Activated naive CD4-positive, alpha-beta T cell treated with anti-CD3 and anti-CD28 coated beads for 36 hours (primary cell): ENCODE data around the gene CKB. TPM values are rescaled to one million over a fixed set of nuclear protein-coding genes. Genes with fewer than 3 reads are reported as not detected.
A peak's percentile ranks its signal among the peaks of the same experiment; 100 is the strongest.
"Not testable (repeated sequence)": the region's sequence is repeated elsewhere in the genome, so short reads cannot be mapped to it uniquely, and the experiment has no call there.

Experiments used
- CTCF ChIA-PET: fragments of 350-600 bp; sonication (Branson Sonifier 250); formaldehyde crosslinking; loops from one replicate; lab custom pipeline; 2021; ENCODE audit warnings: antibody characterized with exemption; lab: Charles Lee
- DNase-seq: peaks from one replicate; pipeline ENCODE4 v3.0.0-alpha.2; 2020
- H3K27ac Mint-ChIP-seq: one replicate; pipeline ENCODE4 v1.8.0; 2021; ENCODE audit warnings: mild to moderate bottlenecking, mixed read lengths
- H3K27me3 Mint-ChIP-seq: one replicate; pipeline ENCODE4 v1.8.0; 2021; ENCODE audit warnings: low read depth, mixed read lengths
- H3K36me3 Mint-ChIP-seq: one replicate; pipeline ENCODE4 v1.8.0; 2021; ENCODE audit warnings: low read depth, mixed read lengths
- H3K4me1 Mint-ChIP-seq: one replicate; pipeline ENCODE4 v1.8.0; 2021; ENCODE audit warnings: low read depth, mixed read lengths
- H3K4me3 Mint-ChIP-seq: one replicate; pipeline ENCODE4 v1.8.0; 2021; ENCODE audit warnings: mild to moderate bottlenecking, moderate library complexity, mixed read lengths
- H3K9me3 Mint-ChIP-seq: one replicate; pipeline ENCODE4 v1.8.0; 2021; ENCODE audit warnings: mixed read lengths
- intact Hi-C: fragments of 100-400 bp; cut with micrococcal nuclease; formaldehyde crosslinking; loops from one replicate; pipeline ENCODE4 v1.15.1; 2023
- total RNA-seq, 2 experiments: library from RNA; stranded (reverse); gene quantifications; one replicate each; pipeline ENCODE4 v1.2.3, GENCODE V29; 2021

Gene CKB
- total RNA-seq, 2 experiments from 2014 or later, result 3.8 to 4.9 TPM

DNA sequence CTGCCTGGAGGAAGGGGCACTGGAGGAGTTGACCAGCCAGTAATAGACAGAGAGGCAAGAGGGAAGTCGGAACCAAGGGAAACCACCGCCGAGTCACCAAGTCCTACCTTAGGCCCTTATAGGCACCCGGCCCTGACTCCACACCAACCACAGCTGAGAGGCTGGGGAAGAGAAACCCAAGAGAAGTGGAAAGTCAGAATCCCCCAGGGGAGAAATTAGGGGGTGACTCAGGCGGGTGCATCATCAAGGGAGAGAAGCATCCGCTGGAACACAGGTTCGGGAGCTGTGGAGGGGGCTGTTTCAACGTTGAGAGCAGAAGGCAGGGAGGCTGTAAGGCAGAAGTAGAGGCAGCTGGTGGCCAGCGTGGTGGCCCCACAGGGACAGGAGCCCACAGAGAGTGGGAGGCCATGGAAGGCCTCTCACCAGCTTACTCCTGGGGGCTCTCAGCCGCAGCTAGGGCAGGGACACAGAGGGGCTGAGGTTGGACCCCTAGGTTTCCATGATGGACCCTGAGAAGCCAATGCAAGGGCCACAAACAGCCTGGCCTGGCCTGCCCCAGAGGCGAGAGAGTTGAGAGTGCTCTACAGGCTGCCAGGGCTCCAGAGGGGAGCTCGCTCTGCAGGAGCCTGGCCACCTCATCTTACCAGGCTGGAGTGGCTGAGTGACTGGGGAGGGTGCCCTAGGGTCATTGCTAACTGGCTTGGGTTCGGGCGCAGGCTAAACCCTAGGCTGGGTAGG, 4.9 kb upstream of the CKB start:
- Mint-ChIP-seq H3K27me3 (peaks cover 5% of the 10 kb centered on the region), H3K9me3 (no peaks in the 10 kb centered on the region), H3K4me1 (peaks cover 34% of the 10 kb centered on the region), H3K4me3 (peak overlapping the region; percentile 97), H3K36me3 (peaks cover 6% of the 10 kb centered on the region), H3K27ac (peak overlapping the region; percentile 26)
- CTCF ChIA-PET, result interaction anchor here (0.7 to 2.9 kb wide), 2 partner anchors 9 to 19 kb away, joined by 3 to 13 read pairs; no protein-coding TSS in a partner anchor
- peak; percentile 46 for DNase-seq
- intact Hi-C loops, result loop anchor here (2.0 kb wide), 1 partner anchor 35 kb away; the partner anchor contains the start of genes BAG5 and COA8

DNA sequence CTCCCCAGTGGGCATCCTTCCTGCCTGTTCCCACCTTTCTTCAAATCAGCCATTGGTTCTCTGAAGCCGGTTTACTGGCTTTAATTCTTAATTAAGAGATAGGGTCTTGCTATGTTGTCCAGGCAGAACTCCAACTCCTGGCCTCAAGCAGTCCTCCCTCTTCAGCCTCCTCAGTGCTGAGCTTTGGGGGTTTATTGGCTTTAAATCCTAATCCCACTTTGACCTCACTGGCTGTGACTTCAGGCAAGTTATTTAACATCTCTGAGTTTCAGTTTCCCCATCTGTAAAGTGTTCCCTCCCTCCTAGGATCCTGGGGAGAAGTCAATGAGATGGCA, 4.3 kb upstream of the CKB start:
- peaks cover 34% of the 10 kb centered on the region for H3K4me1 Mint-ChIP-seq
- DNase-seq, result no peak
- peak overlapping the region; percentile 59 for H3K4me3 Mint-ChIP-seq
- intact Hi-C loops, result no loop called here
- no peak overlapping the region for H3K27ac Mint-ChIP-seq
- no peaks in the 10 kb centered on the region for H3K9me3 Mint-ChIP-seq
- H3K36me3 Mint-ChIP-seq, result peaks cover 6% of the 10 kb centered on the region
- CTCF ChIA-PET, result no interaction called here
- peaks cover 5% of the 10 kb centered on the region for H3K27me3 Mint-ChIP-seq

DNA sequence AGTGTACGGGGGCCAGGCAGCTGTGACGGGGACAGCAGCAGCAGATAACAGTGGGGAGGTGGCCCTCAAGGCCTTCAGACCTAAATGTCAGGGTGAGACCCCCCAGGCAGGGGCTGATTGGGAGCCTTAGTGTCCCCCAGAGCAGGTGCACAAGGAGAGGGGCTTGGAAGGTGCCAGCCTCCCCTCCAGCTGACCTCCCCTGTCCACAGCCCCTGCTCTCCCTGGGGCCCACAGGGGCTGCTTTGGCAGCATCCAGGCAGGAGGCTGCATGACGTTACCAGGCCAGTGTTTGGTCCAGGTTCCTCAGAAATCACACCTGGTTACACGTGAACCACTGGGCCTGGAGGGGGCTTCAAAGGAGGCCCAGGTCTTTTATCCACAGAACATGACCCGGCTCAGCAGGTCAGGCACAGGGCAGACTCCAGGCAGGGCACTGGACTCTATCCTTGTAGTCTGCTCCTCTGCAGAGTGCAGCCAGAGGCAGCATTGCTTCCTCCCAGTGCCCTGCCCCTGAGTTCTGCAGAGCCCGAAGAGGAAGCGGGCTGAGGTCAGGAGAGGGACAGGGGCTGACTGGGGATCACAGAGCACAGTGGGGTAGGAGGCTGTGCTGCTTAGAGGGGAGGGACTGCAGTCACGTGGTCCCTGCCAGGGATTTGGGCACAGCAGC, 3.8 kb upstream of the CKB start:
- H3K27me3 Mint-ChIP-seq, result peaks cover 5% of the 10 kb centered on the region
- peaks cover 4% of the 10 kb centered on the region for H3K36me3 Mint-ChIP-seq
- H3K27ac Mint-ChIP-seq, result no peak overlapping the region
- no peak overlapping the region for H3K4me3 Mint-ChIP-seq
- no peaks in the 10 kb centered on the region for H3K9me3 Mint-ChIP-seq
- CTCF ChIA-PET, result no interaction called here
- peaks cover 30% of the 10 kb centered on the region for H3K4me1 Mint-ChIP-seq
- DNase-seq, result no peak
- intact Hi-C loops, result no loop called here

DNA sequence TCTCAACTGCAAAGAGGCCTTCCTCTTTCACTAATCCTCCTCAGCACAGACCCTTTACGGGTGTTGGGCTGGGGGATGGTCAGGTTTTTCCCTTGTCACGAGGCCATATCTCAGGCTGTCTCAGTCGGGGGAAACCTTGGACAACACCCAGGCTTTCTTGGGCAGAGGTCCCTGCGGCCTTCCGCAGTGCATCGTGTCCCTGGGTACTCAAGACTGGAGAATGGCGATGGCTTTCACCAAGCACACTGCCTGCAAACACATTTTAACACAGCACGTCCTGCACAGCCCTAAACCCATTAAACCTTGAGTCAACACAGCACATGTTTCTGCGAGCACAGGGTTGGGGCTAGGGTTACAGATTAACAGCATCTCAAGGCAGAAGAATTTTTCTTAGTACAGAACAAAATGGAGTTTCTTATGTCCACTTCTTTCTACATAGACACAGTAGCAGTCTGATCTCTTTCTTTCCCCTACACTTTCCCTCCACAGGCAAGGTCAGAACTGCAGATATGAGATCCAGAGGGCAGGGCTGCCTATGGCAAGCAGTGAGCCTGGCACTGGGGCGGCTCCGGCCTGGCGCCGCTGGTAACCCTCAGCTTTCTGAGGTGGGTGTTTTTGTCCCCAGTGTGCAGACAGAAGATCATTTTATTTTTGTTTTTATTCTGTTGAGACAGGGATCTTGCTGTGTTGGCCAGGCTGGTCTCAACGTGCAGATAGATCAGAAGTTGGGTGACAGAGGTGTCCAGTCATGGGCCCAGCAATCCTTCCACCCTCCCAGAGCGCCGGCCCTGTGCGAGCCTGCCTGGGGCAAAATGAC, 3.0 kb upstream of the CKB start:
- H3K36me3 Mint-ChIP-seq, H3K27ac Mint-ChIP-seq, H3K9me3 Mint-ChIP-seq, H3K4me3 Mint-ChIP-seq, H3K27me3 Mint-ChIP-seq, CTCF ChIA-PET, intact Hi-C loops, DNase-seq: not testable (repeated sequence)
- peaks cover 23% of the 10 kb centered on the region for H3K4me1 Mint-ChIP-seq

- no peak overlapping the region for H3K4me3 Mint-ChIP-seq
- peaks cover 8% of the 10 kb centered on the region for H3K27me3 Mint-ChIP-seq
- CTCF ChIA-PET, result interaction anchor here (1.1 kb wide), 1 partner anchor 37 kb away, joined by 3 read pairs; no protein-coding TSS in a partner anchor
- no peak for DNase-seq
- H3K9me3 Mint-ChIP-seq, result no peaks in the 10 kb centered on the region
- intact Hi-C loops, result no loop called here
- no peaks in the 10 kb centered on the region for H3K36me3 Mint-ChIP-seq
- H3K27ac Mint-ChIP-seq, result no peak overlapping the region
- peaks cover 15% of the 10 kb centered on the region for H3K4me1 Mint-ChIP-seq
Observed at GRCh38 chr14:103524002-103524935, 1.6 kb upstream of the CKB start.

DNA sequence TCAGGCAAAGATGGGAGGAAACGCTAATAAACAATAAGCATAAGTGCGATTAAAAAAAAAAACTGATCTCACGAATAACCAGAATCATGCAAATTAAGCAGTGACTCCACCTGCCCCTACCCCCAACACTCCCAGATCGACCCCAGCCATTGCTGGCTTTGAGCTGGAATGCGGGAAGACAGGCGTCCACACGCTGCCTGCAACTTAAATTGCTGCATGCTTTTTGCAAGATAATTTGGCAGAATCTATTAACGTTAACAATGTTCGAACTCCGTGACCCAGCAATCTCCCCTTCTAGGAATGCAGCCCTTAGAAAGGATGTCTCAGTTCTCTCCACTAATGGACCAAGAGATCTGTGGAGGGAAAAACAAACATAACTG, 935 bp upstream of the CKB start:
- CTCF ChIA-PET, result no interaction called here
- Mint-ChIP-seq H3K9me3 (no peaks in the 10 kb centered on the region), H3K36me3 (no peaks in the 10 kb centered on the region), H3K4me3 (peak overlapping the region; percentile 15), H3K4me1 (peaks cover 16% of the 10 kb centered on the region), H3K27ac (no peak overlapping the region), H3K27me3 (peaks cover 8% of the 10 kb centered on the region)
- DNase-seq, result no peak
- intact Hi-C loops, result no loop called here

- H3K27ac Mint-ChIP-seq, result no peak overlapping the region
- intact Hi-C loops, result no loop called here
- H3K36me3 Mint-ChIP-seq, result no peaks in the 10 kb centered on the region
- H3K4me3 Mint-ChIP-seq, result peak overlapping the region; percentile 39
- CTCF ChIA-PET, result interaction anchor here (0.6 kb wide), 1 partner anchor 165 kb away, joined by 3 read pairs; no protein-coding TSS in a partner anchor
- no peak for DNase-seq
- peaks cover 7% of the 10 kb centered on the region for H3K4me1 Mint-ChIP-seq
- peaks cover 8% of the 10 kb centered on the region for H3K27me3 Mint-ChIP-seq
- no peaks in the 10 kb centered on the region for H3K9me3 Mint-ChIP-seq
Observed at GRCh38 chr14:103521951-103522563, 573 bp downstream of the CKB start.

DNA sequence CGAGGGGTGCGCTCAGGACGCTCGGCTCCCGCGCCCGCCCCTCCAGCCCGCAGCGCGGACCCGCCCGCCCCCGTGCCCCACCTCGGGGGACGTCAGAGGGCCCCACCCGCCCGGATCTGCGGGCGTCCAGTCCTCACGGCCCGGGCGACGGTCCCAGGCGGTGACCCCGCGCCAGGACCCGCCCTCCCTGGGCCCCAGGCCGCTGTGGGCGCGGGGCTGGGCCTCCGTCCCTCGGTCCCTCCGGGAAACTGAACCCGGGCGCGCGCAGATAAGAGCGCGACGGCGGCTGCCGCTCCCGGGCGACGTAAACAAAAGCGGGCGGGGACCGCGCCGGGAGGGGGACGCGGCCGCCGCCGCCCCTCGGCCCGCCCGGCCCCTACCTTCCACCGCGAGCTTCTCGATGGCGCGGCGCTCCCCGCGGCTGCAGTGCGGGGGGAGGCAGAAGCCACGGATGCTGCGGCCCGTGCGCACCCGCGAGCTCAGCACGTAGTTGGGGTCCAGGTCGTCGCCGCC, 1.1 kb downstream of the CKB start:
- H3K27me3 Mint-ChIP-seq, result peaks cover 8% of the 10 kb centered on the region
- no peak for DNase-seq
- H3K4me1 Mint-ChIP-seq, result peaks cover 4% of the 10 kb centered on the region
- no peaks in the 10 kb centered on the region for H3K36me3 Mint-ChIP-seq
- H3K9me3 Mint-ChIP-seq, result no peaks in the 10 kb centered on the region
- CTCF ChIA-PET, result interaction anchor here (1.2 to 1.4 kb wide), 2 partner anchors 8 to 26 kb away, joined by 4 to 9 read pairs; partner anchors contain the start of gene TRMT61A
- no peak overlapping the region for H3K27ac Mint-ChIP-seq
- no peak overlapping the region for H3K4me3 Mint-ChIP-seq
- intact Hi-C loops, result no loop called here

DNA sequence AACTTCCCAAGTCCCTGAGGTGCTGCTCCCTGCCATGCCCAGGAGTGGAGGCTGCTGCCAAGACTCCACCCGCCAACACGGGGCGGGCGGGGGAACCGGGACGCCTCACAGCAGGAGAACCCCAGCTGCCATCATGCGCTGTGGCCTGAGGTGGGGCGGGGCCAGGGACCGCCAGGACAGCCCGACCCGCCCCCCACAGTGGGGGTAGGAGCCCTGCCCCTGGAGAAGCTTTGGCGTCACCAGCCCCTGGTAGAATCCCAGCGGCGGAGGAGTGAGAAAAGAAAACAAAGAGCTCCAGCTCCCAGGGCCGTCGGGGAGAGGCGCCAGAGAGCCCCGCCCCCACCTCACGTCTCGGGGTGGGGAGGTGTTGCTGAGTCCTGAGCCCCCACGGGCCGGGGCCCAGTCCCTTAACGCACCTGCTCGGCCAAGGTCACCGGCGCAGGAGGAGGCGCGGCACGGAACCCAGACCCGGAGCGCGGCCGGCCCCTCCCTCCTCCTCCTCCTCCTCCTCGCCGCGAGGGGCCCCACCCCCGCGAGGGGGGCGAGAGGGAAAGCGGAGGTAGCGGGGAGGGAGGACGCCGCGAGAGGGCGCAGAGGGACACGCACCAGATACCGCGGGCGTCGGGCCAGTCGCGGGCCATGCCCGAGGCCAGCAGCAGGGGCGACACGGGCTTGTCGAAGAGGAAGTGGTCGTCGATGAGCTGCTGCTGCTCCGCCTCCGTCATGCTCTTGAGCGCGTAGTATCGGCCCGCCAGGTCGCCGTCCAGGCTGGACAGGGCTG, 1.8 kb downstream of the CKB start:
- CTCF ChIA-PET, result interaction anchor here (1.2 to 1.4 kb wide), 2 partner anchors 9 to 26 kb away, joined by 4 to 9 read pairs; partner anchors contain the start of gene TRMT61A
- Mint-ChIP-seq H3K9me3 (no peaks in the 10 kb centered on the region), H3K36me3 (no peaks in the 10 kb centered on the region), H3K27ac (no peak overlapping the region), H3K27me3 (peaks cover 8% of the 10 kb centered on the region), H3K4me3 (peak overlapping the region; percentile 56), H3K4me1 (peaks cover 4% of the 10 kb centered on the region)
- intact Hi-C loops, result no loop called here
- peak; percentile 61 for DNase-seq

DNA sequence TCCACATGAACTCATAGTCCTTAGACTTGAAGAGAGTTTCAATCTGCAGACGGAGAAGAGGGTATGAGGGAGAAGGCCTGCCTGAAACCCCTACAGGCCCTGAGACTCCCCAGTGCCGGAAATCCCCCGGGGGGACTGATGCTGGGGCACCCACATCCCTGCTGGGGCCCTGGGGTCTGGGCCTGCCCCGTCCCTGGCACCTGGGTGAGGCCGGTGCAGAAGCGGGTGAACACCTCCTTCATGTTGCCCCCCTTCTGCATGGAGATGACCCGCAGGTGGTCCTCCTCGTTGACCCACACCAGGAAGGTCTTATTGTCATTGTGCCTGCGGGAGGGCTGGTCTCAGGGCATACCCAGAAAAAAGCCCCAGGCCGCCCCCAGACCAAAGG, 2.4 kb downstream of the CKB start:
- intact Hi-C loops, result no loop called here
- Mint-ChIP-seq H3K4me3 (no peak overlapping the region), H3K27me3 (peaks cover 8% of the 10 kb centered on the region), H3K27ac (no peak overlapping the region), H3K9me3 (no peaks in the 10 kb centered on the region), H3K4me1 (peaks cover 4% of the 10 kb centered on the region), H3K36me3 (no peaks in the 10 kb centered on the region)
- DNase-seq, result no peak
- CTCF ChIA-PET, result interaction anchor here (1.2 to 1.4 kb wide), 2 partner anchors 9 to 27 kb away, joined by 4 to 9 read pairs; partner anchors contain the start of gene TRMT61A
